Endodermal cell (in vitro differentiated cells): ENCODE measurements around the gene RANBP1. TPM values are rescaled to one million over a fixed set of nuclear protein-coding genes. Genes with fewer than 3 reads are reported as not detected.
A peak's percentile ranks its signal among the peaks of the same experiment; 100 is the strongest.

Source experiments
- DNase-seq: peaks from one replicate; pipeline ENCODE4 v3.0.0-alpha.2; 2017
- H3K27ac ChIP-seq: 2 replicates; pipeline ENCODE4 v1.5.1; 2013; ENCODE audit warnings: mild to moderate bottlenecking, low read depth, low read length, moderate library complexity
- H3K27me3 ChIP-seq: 2 replicates; pipeline ENCODE4 v1.6.1; 2013; ENCODE audit warnings: mild to moderate bottlenecking, low read length, moderate library complexity; ENCODE audit not compliant: insufficient read depth, control insufficient read depth, poor library complexity, severe bottlenecking
- H3K36me3 ChIP-seq: 2 replicates; pipeline ENCODE4 v1.7.0; 2013; ENCODE audit warnings: mild to moderate bottlenecking, low read length, moderate library complexity; ENCODE audit not compliant: control insufficient read depth, insufficient read depth
- H3K4me1 ChIP-seq: one replicate; pipeline ENCODE4 v1.7.0; 2013; ENCODE audit warnings: low read length; ENCODE audit not compliant: control insufficient read depth, insufficient read depth
- H3K4me3 ChIP-seq: 2 replicates; pipeline ENCODE4 v1.5.1; 2013; ENCODE audit warnings: mild to moderate bottlenecking, low read length, moderate library complexity
- H3K9ac ChIP-seq: 2 replicates; pipeline ENCODE4 v1.6.1; 2013; ENCODE audit warnings: mild to moderate bottlenecking, low read length, moderate library complexity; ENCODE audit not compliant: poor library complexity, severe bottlenecking; ENCODE audit errors: extremely low read depth
- H3K9me3 ChIP-seq: 2 replicates; pipeline ENCODE4 v1.6.1; 2013; ENCODE audit warnings: mild to moderate bottlenecking, low read length, moderate library complexity; ENCODE audit not compliant: control insufficient read depth
- H3K27ac Mint-ChIP-seq: 2 replicates; pipeline ENCODE4 v1.8.0; 2020; ENCODE audit warnings: mixed read lengths
- H3K27me3 Mint-ChIP-seq: 2 replicates; pipeline ENCODE4 v1.8.0; 2021; ENCODE audit warnings: mild to moderate bottlenecking, mixed read lengths; ENCODE audit not compliant: insufficient read depth
- H3K36me3 Mint-ChIP-seq: 2 replicates; pipeline ENCODE4 v1.8.0; 2020; ENCODE audit warnings: low read depth, mixed read lengths
- H3K4me1 Mint-ChIP-seq: 2 replicates; pipeline ENCODE4 v1.8.0; 2020; ENCODE audit warnings: mixed read lengths
- H3K4me3 Mint-ChIP-seq: 2 replicates; pipeline ENCODE4 v1.8.0; 2020; ENCODE audit warnings: mild to moderate bottlenecking, moderate library complexity, mixed read lengths
- H3K9me3 Mint-ChIP-seq: 2 replicates; pipeline ENCODE4 v1.8.0; 2020; ENCODE audit warnings: mild to moderate bottlenecking, mixed read lengths
- CTCF ChIP-seq: fragments of 200-600 bp; sonication (generic); conservative IDR thresholded peaks from 2 replicates; pipeline ENCODE4 v1.5.0; 2021; ENCODE audit warnings: antibody characterized with exemption, mild to moderate bottlenecking
- WGBS, 2 experiments: methylation state at CpG; one replicate each; pipeline versions ENCODE4 v1.1.5 to v1.1.7; 2013; ENCODE audit warnings: missing lambda C conversion rate in 2 of 2, mixed read lengths in 1 of 2; ENCODE audit not compliant: insufficient coverage in 1 of 2, insufficient read length in 1 of 2; 5-methylcytosine and 5-hydroxymethylcytosine counted together
- total RNA-seq, 2 donors: library from RNA; stranded (reverse); fragmentation: NEBNext Ultra II Directional in 1 of 2; extraction: Animal tissue kit (Norgen Biotek cat#: 25700) in 1 of 2; gene quantifications; 2 replicates in 1 of 2; 3 replicates in 1 of 2; pipeline ENCODE4 v1.2.1, GENCODE V29; 2021

The RANBP1 gene
- total RNA-seq, 2 donors from 2014 or later: 320 to 415 TPM

GRCh38 chr22:20152464-20152890, 36.6 kb downstream of the RANBP1 start:
- H3K4me3 ChIP-seq: no peak overlapping the region
- H3K9me3 Mint-ChIP-seq: no peaks in the 10 kb centered on the region
- WGBS, 2 experiments: 90 to 92% methylated on average over 14 of the region's 14 CpGs

DNA sequence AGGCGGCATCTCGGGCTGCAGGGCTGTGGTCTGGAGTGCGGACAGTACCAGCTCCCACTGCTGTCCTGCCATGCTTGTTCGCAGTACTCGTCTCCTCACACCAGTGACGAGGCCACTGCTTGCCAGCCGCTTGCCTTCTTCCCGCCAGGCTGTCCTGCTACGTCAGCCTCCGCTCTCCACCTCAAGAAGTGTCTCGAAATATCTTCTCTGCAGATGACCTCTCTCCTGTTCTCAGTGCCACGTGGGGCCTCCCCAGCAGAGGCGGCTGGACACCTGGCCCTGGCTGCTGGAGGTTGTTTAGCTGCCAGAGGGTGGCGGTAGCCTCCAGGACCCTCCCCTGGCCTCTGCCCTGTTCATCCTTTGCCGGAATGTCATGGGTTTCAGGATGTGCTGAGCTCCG, 38.0 kb downstream of the RANBP1 start:
- no peaks in the 10 kb centered on the region for H3K27me3 Mint-ChIP-seq
- no peaks in the 10 kb centered on the region for H3K36me3 Mint-ChIP-seq
- H3K4me1 Mint-ChIP-seq: peaks cover under 1% of the 10 kb centered on the region
- WGBS, 2 experiments: 82 to 86% methylated on average over 13 to 16 of the region's 16 CpGs
- Histone ChIP-seq H3K27ac (peak overlapping the region; percentile 44), H3K36me3 (no peaks in the 10 kb centered on the region), H3K9me3 (no peaks in the 10 kb centered on the region), H3K9ac (no peak overlapping the region), H3K27me3 (no peaks in the 10 kb centered on the region), H3K4me1 (no peaks in the 10 kb centered on the region), H3K4me3 (no peak overlapping the region)
- H3K9me3 Mint-ChIP-seq: no peaks in the 10 kb centered on the region
- H3K27ac Mint-ChIP-seq: no peak overlapping the region
- peak; percentile 71 for DNase-seq
- TF ChIP-seq CTCF: peak; percentile 60
- H3K4me3 Mint-ChIP-seq: no peak overlapping the region

More at GRCh38 chr22:20152464-20152890, 36.6 kb downstream of the RANBP1 start:
- Mint-ChIP-seq H3K27ac (no peak overlapping the region), H3K27me3 (no peaks in the 10 kb centered on the region), H3K36me3 (no peaks in the 10 kb centered on the region), H3K4me1 (no peaks in the 10 kb centered on the region), H3K4me3 (no peak overlapping the region)
- no peaks in the 10 kb centered on the region for H3K27me3 ChIP-seq
- no peaks in the 10 kb centered on the region for H3K4me1 ChIP-seq
- no peak overlapping the region for H3K27ac ChIP-seq
- no peaks in the 10 kb centered on the region for H3K9me3 ChIP-seq
- H3K36me3 ChIP-seq: no peaks in the 10 kb centered on the region
- DNase-seq: no peak
- TF ChIP-seq CTCF: no peak
- H3K9ac ChIP-seq: no peak overlapping the region

- H3K4me3 ChIP-seq: no peak overlapping the region
- peak; percentile 40 for TF ChIP-seq CTCF
- H3K27ac Mint-ChIP-seq: no peak overlapping the region
- peak; percentile 66 for DNase-seq
- no peaks in the 10 kb centered on the region for H3K4me1 ChIP-seq
- WGBS, 2 experiments: 84 to 93% methylated on average over 8 to 14 of the region's 14 CpGs
- H3K9me3 Mint-ChIP-seq: no peaks in the 10 kb centered on the region
- no peaks in the 10 kb centered on the region for H3K27me3 ChIP-seq
- peak overlapping the region; percentile 17 for H3K27ac ChIP-seq
- H3K36me3 Mint-ChIP-seq: no peaks in the 10 kb centered on the region
- H3K9ac ChIP-seq: no peak overlapping the region
- H3K4me1 Mint-ChIP-seq: peaks cover 2% of the 10 kb centered on the region
- H3K27me3 Mint-ChIP-seq: no peaks in the 10 kb centered on the region
- H3K36me3 ChIP-seq: no peaks in the 10 kb centered on the region
- no peaks in the 10 kb centered on the region for H3K9me3 ChIP-seq
- H3K4me3 Mint-ChIP-seq: no peak overlapping the region
Measured at GRCh38 chr22:20154602-20155187, 38.8 kb downstream of the RANBP1 start.
